ENCODE data around the gene CUL7. TPM values are rescaled to one million over a fixed set of nuclear protein-coding genes. Genes with fewer than 3 reads are reported as not detected.
A peak's percentile ranks its signal among the peaks of the same experiment; 100 is the strongest.

CUL7 gene
- total RNA-seq, 1 experiment from 2014 or later = 12.8 TPM

DNA sequence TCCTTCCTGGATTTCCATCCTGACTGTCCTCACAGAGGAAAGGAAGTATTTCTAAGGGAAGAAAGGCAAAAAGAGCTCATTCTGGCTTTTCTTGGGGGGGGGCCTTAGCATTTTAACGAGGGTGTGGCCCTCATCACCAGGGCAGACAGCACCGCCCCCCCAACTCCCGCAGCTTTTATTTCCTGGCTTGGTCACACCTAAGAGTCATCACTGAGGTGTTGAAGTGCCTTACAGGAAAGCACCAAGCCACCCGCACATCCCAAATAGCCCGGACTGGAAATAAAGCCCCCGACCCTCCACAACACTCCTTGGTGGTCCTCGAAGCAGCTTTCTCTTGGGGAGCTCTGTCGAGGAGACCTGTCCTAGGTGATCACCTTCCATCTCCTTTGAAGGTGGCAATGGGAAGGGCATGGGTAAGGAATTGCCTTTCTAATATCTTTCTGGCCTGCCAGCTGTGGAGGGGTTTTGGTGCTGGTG is 23.7 kb upstream of the CUL7 start:
- no peak for DNase-seq (ENCODE audit: low spot score)

DNA sequence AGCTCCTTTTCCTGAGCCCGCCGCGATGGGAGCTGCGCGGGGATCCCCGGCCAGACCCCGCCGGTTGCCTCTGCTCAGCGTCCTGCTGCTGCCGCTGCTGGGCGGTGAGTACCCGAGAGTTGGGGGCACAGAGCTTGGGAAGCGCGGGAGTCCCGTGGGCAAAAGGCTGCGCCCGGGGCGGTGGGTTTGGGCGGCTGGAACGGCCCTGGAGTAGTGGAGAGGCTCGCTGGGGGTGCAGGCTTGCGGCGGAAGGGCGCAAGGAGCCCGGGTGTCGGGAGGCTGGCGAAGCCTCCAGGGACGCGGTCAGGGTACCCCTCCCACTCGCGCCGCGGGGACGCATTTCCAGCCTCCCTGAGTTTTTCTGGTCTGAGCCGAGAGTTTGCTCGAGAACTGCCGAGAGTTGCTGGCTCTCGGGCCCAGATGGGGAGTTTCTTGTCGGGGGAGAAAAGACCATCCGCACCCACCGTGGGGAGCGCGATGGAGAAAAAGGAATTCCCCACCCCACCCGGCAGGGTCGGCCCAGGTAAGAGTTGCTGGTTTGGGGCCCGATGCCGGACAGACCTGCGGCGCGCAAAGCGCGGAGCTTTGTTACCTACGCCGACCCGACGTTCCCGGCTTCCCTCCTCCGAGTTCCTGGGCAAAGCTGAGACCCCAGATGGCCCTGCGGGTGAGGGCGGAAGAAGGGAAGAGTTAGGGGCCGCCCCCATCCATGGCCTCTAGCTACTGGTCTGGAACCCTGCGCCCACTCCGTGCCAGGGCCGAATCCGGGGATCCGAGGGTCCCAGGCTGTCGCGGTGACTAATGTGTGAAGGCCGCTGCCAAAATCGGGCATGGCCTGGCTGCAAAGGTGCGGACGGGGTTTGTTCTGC is 23.0 kb upstream of the CUL7 start:
- DNase-seq (ENCODE audit: low spot score) = peak; percentile 52

- DNase-seq (ENCODE audit: low spot score) = peak; percentile 47
These were observed 22.2 kb upstream of the CUL7 start, which contains the start of gene PTK7 for GRCh38 chr6:43075670-43076463. PTK7 (plus strand) TSS chr6:43076314; CDS start chr6:43076489, 175 bp downstream.

DNA sequence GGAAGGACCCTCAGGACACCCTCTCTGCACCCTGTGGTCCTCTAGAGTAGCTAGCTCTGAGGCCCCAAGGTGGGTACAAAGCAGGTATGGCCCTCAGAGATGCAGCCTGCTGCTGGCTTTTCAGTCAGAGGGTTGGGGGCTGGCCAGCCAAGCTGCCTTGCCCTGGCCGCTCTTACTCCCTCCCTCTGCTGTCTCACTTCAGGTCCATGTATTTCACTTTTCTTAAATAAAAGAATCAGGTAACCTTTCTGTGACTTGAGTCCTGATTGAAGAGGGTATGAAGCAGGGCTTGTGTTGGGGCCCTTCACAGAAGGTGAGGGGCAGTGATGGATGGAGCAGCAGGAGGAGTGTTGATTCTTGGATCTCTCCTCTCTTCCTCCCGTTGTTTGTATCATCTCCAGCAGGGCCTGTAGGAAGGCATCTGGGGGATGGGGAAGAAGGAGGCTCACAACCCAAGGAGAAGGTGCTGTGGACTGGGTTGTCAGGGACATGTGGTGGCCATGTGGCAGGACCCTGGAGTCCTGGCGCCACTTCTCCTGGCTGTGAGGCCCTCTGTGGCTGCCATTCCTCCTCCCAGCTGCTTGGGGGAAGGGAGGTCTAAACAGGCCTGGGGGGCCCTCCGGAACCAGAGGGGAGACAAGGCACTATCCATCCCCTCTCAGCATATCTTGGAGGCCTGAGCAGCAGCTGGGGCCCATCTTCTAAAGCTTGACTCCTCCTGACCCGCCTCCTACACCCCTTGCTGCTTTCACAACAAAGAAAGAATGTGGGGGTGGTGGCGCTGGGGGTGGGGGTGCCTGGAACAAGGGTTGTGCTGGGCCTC is 21.4 kb upstream of the CUL7 start:
- no peak for DNase-seq (ENCODE audit: low spot score)

DNA sequence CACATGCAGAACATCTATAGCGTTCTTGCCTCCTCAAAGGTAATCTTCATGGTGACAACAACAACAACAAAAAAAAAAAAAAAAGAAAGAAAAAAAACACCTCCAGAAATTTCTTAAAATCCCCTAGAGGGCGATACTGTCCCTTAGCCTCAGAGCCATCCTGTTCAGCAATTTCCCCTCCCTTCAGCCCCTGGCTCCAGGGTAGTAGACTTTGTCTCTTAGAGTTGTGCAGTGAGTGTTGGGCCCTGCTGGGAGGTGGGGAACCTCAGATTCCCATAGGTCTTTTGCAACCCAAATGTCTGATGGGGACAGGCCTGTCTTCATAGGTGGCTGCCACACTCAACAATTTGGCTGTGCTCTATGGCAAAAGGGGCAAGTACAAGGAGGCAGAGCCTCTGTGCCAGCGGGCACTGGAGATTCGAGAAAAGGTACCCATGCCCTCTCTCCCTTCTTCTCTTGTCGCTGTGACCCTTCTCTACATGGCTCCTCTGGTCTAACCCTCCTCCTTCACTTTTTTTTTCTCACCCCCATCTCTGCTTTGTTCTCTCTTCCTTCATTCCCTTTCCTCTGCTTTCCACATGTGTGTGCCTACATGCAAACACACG is 16.5 kb upstream of the CUL7 start:
- DNase-seq (ENCODE audit: low spot score) = peak; percentile 63

DNA sequence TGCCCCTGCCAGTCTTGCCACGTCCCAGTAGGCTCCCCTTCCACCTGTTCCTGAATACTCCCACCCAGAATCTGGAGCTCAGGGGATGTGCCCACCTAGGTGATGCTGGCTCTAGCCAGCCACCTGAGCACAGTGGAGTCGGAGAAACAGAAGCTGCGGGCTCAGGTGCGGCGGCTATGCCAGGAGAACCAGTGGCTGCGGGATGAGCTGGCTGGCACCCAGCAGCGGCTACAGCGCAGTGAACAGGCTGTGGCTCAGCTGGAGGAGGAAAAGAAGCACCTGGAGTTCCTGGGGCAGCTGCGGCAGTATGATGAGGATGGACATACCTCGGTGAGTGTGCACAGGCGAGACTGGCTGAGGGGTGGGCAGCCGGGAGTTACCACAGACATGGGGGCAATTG is 9.2 kb upstream of the CUL7 start:
- no peak for DNase-seq (ENCODE audit: low spot score)

GRCh38 chr6:43061861-43062260 is 8.2 kb upstream of the CUL7 start:
- no peak for DNase-seq (ENCODE audit: low spot score)

DNA sequence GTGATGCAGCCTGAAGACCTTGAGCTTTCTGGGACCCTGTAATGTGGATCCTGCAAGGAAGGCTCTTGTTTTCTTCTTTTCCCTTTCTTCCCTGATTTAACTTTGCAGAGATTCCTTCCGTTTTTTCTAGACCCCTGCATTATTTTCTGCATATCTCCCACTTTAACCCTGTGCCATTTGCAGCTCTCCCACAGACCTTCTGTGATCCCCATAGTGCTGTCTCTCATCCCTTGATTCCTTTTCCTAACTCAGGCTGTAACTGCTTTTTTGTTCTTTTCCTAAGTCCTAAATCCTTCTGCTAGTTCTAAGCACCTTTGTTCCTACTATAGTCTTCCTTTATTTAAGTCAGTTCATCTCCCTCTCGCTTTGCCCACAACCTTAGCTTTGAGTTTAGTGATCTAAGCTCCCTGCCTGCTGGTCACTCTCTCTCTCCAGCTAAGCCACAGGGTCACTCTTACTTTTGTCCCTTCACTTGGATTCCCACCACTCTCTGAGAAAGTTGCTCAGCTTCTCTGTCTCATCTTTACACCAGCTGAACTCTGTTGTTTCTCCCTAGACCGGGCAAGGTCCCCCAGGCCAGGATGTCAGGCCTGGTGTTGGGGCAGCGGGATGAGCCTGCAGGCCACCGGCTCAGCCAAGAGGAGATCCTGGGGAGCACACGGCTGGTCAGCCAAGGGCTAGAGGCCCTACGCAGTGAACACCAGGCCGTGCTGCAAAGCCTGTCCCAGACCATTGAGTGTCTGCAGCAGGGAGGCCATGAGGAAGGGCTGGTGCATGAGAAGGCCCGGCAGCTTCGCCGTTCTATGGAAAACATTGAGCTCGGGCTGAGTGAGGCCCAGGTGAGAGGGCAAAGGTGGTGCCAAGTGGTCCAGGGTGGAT is 7.3 kb upstream of the CUL7 start:
- DNase-seq (ENCODE audit: low spot score) = no peak

GRCh38 chr6:43060034-43060754 is 6.5 kb upstream of the CUL7 start:
- DNase-seq (ENCODE audit: low spot score) = no peak

GRCh38 chr6:43059168-43060033 is 5.8 kb upstream of the CUL7 start, which contains the start of the genes KLC4 and MRPL2:
KLC4 (plus strand) TSS chr6:43059631; CDS start chr6:43061336, 1,705 bp downstream.
MRPL2 (minus strand) TSS chr6:43059434; CDS start chr6:43059381, 53 bp downstream.
- peak; percentile 99 for DNase-seq (ENCODE audit: low spot score)

DNA sequence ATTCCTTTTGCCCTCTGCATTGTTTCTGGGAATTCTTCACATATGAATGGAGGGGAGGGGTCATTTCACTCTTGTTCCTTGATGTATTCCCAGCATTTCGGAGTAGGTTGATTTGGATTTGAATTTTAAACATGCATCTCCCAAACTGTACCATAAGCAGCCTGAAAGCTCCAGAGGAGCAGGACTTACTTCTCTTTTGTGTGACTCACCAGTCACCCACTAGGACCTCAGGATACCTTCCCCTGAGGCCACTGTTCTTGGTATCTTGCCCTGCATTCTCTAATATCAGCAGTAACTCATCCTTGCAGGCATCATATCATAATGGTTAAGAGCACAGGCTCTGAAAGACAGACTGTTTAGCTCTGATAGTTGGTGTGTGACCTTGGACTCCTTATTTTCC is 4.9 kb upstream of the CUL7 start:
- DNase-seq (ENCODE audit: low spot score) = no peak

GRCh38 chr6:43055966-43056365 is 2.3 kb upstream of the CUL7 start:
- DNase-seq (ENCODE audit: low spot score) = no peak

GRCh38 chr6:43054206-43054943 is 724 bp upstream of the CUL7 start:
- DNase-seq (ENCODE audit: low spot score) = no peak

DNA sequence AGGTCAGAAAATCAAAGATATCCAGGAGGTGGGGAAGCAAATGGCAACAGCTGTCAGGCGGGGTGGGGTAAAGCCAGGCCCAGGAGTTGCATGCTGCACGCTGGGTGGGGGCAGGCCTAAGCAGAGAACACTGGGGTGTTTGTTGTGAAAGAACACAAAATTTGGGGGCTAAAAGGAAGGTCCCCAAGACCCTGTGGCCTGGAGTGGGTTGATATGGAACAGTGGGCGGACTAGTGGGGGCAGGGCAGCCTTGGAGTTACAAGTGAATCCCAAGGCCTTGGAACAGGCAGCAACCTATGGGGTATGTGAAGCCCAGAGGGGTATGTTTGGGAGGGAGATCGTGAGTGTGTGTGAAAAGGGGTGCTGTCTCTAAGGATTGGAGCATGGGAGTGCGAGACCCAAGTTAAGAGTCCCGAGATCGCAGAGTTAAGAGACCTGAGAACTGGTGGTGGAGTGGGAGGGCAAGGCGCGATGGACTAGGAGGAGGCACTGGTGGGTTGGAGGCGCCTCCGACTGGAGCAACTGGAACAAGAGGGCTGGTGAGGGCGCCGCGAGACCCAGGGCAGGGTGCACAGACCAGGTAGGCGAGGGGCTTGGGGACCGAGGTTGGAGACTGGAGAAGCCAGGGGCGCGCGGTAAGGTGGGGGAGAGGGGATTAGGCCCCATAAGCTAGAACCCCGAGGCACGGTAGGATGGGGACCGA is 658 bp downstream of the CUL7 start:
- DNase-seq (ENCODE audit: low spot score) = no peak

DNA sequence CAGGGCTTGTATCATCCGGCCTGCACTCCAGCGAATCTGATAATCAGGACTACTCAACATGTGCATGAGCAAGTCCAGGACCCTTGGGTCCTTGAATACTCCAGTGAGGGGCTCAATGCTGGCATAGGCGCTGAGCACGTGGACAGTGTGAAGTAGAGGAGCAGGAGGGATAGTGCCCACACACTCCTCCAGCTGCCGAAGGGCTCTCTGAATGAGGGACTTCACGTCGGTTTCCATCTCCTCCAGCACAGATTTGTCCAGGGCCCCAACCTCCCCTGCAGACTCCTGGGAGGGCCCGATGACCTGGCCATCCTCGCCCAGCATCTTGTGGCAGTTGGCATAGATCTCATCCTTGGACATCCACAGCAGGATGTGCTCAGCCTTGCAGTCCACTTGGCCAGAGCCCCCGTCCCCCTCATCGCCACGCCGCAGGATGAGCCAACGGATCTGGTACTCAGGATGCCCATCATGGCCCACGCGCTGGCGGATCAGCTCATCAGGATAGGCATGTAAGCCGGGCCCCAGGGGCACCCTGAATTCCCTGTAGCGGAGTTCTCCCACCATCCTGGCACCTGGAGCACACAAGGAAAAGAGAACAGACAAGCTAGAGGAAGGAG is 1.3 kb downstream of the CUL7 start:
- no peak for DNase-seq (ENCODE audit: low spot score)

- no peak for DNase-seq (ENCODE audit: low spot score)
These were observed 2.7 kb downstream of the CUL7 start for GRCh38 chr6:43050981-43051380.

- DNase-seq (ENCODE audit: low spot score) = no peak
These were observed 5.7 kb downstream of the CUL7 start for GRCh38 chr6:43047998-43048397.

Data from H4 (cell line).